ENCODE data around the gene ANKRD6.

DNA sequence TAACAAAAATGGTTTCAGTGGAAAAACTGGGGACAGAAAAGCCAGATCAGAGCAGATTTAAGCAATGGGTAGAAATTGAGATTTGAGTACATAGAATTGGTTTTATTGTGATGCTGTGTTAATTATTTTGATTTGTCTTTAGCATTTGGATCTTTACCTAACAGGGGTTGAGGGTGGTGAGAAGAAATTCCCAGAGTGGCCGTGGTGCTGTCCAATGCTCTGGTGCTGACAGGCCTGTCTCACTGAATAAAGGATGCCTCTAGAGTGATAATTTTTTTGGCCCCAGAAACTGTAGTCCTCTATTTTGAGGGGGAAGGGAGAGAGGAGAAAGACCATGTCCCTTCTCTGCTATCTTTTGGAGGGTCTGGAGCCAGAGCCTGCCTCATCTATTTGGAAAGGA is 126.5 kb downstream of the ANKRD6 start:
- TF ChIP-seq, protein P1, sequence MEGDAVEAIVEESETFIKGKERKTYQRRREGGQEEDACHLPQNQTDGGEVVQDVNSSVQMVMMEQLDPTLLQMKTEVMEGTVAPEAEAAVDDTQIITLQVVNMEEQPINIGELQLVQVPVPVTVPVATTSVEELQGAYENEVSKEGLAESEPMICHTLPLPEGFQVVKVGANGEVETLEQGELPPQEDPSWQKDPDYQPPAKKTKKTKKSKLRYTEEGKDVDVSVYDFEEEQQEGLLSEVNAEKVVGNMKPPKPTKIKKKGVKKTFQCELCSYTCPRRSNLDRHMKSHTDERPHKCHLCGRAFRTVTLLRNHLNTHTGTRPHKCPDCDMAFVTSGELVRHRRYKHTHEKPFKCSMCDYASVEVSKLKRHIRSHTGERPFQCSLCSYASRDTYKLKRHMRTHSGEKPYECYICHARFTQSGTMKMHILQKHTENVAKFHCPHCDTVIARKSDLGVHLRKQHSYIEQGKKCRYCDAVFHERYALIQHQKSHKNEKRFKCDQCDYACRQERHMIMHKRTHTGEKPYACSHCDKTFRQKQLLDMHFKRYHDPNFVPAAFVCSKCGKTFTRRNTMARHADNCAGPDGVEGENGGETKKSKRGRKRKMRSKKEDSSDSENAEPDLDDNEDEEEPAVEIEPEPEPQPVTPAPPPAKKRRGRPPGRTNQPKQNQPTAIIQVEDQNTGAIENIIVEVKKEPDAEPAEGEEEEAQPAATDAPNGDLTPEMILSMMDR (IDR thresholded peaks at IDR 0.05): no peak
- no peak for TF ChIP-seq POLR2A (IDR thresholded peaks at IDR 0.05)
